NCI-H1930 (cell line): Measurements from ENCODE around the gene TMEM254.
"Not testable (repeated sequence)": the region's sequence is repeated elsewhere in the genome, so short reads cannot be mapped to it uniquely, and the experiment has no call there.

ENCODE experiments used
- DNase-seq, 2 experiments: peaks; one replicate each; lab custom pipeline; 2025; lab: John Stamatoyannopoulos, UW

TMEM254 gene

GRCh38 chr10:80077869-80078447 lies 507 bp upstream of the TMEM254 start:
- no peak for DNase-seq

- no peak for DNase-seq
Measured at GRCh38 chr10:80079312-80079719, 851 bp downstream of the TMEM254 start.

- DNase-seq: no peak
Measured at GRCh38 chr10:80081026-80081425, 2.6 kb downstream of the TMEM254 start.

- DNase-seq: no peak
Measured at GRCh38 chr10:80081801-80082750, 3.6 kb downstream of the TMEM254 start.

- DNase-seq: no peak
Measured at GRCh38 chr10:80090121-80090520, 11.7 kb downstream of the TMEM254 start.

- DNase-seq: no peak
Measured at GRCh38 chr10:80094231-80094630, 15.8 kb downstream of the TMEM254 start.

- not testable (repeated sequence) for DNase-seq
Measured at GRCh38 chr10:80098272-80098671, 19.8 kb downstream of the TMEM254 start.

- not testable (repeated sequence) for DNase-seq
Measured at GRCh38 chr10:80099295-80099694, 20.8 kb downstream of the TMEM254 start.

- no peak for DNase-seq
Measured at GRCh38 chr10:80100116-80100515, 21.7 kb downstream of the TMEM254 start.

- no peak for DNase-seq
Measured at GRCh38 chr10:80100861-80101695, 22.6 kb downstream of the TMEM254 start.

- no peak for DNase-seq
Measured at GRCh38 chr10:80104066-80104926, 25.8 kb downstream of the TMEM254 start.

- no peak for DNase-seq
Measured at GRCh38 chr10:80108576-80109239, 30.2 kb downstream of the TMEM254 start.

- DNase-seq: no peak
Measured at GRCh38 chr10:80110986-80111385, 32.5 kb downstream of the TMEM254 start.

- no peak for DNase-seq
Measured at GRCh38 chr10:80118669-80119068, 40.2 kb downstream of the TMEM254 start.

- DNase-seq: no peak
Measured at GRCh38 chr10:80122110-80122710, 43.7 kb downstream of the TMEM254 start.

GRCh38 chr10:80122746-80123145 lies 44.3 kb downstream of the TMEM254 start:
- no peak for DNase-seq

- no peak for DNase-seq
Measured at GRCh38 chr10:80126876-80127275, 48.4 kb downstream of the TMEM254 start.

GRCh38 chr10:80131499-80131901 lies 53.0 kb downstream of the TMEM254 start:
- no peak for DNase-seq

GRCh38 chr10:80132299-80133139 lies 54.1 kb downstream of the TMEM254 start, which contains the start of gene PLAC9:
PLAC9 (plus strand) TSS chr10:80132730; CDS start chr10:80132763, 33 bp downstream.
- no peak for DNase-seq
